ENCODE measurements around the gene FOXF1.

DNA sequence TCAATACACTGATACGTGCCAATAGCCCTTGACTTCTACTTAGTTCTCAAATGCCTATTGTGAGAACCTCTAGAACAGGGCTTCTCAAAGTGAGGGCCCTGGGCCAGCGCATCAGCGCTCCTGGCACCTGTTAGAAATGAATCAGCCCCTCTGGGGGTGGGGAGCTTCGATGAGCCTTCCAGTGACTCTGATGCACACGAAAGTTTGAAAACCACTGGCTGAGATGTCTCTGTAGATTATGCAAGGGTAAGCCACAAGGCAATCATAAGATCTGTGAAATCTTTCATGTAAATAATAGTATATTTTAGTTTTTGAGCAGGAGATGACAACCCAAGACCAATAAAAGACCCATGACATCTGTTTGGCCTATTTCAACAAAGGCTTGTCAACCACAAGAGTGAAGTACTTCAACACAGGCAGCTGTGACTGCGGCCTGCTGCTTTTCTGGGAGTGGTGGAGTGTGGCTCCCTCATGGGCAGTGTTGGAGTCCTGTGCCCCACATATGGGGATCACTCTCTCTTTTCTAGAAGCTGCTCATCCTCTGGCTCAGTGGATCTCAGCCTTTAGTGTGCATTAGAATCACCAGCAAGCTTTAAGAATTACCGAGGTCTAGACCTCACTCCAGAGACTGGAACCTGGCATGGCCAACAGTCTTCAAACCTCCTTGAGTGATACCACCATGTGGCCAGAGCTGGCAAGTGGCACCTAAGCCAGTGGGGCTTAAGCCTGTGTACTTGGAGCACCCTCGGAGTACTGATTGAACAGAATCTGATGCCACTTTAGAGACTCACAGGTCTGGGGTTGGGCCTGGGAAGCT is 39.0 kb downstream of the FOXF1 start:
- no peak for TF ChIP-seq POLR2AphosphoS5 (IDR thresholded peaks at IDR 0.05)
- TF ChIP-seq, protein P1, sequence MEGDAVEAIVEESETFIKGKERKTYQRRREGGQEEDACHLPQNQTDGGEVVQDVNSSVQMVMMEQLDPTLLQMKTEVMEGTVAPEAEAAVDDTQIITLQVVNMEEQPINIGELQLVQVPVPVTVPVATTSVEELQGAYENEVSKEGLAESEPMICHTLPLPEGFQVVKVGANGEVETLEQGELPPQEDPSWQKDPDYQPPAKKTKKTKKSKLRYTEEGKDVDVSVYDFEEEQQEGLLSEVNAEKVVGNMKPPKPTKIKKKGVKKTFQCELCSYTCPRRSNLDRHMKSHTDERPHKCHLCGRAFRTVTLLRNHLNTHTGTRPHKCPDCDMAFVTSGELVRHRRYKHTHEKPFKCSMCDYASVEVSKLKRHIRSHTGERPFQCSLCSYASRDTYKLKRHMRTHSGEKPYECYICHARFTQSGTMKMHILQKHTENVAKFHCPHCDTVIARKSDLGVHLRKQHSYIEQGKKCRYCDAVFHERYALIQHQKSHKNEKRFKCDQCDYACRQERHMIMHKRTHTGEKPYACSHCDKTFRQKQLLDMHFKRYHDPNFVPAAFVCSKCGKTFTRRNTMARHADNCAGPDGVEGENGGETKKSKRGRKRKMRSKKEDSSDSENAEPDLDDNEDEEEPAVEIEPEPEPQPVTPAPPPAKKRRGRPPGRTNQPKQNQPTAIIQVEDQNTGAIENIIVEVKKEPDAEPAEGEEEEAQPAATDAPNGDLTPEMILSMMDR (IDR thresholded peaks at IDR 0.05), result no peak
- no peak for TF ChIP-seq EP300 (IDR thresholded peaks at IDR 0.05)

All from upper lobe of left lung (tissue), 4 donors.